HepG2 (cell line): ENCODE results near the gene PLEKHA6.

Experiments used
- ADNP ChIP-seq: sonication (generic); formaldehyde crosslinking; IDR thresholded peaks from 2 replicates; pipeline ENCODE4 v1.4.0; 2020; ENCODE audit warnings: missing genetic modification reagents
- EP300 ChIP-seq, 3 experiments: sonication (generic) in 1 of 3; formaldehyde crosslinking in 1 of 3; IDR thresholded peaks; 2 replicates each; pipeline versions ENCODE4 v1.5.1 to v1.6.1; 2011 to 2020; ENCODE audit warnings: low read depth in 2 of 3, low read length in 2 of 3, borderline replicate concordance in 1 of 3, improper control_type of control experiment in 1 of 3, mild to moderate bottlenecking in 1 of 3, missing genetic modification reagents in 1 of 3, moderate library complexity in 1 of 3
- HDAC2 ChIP-seq: sonication (generic); formaldehyde crosslinking; IDR thresholded peaks from 2 replicates; pipeline ENCODE4 v1.4.0; 2020; ENCODE audit warnings: missing genetic modification reagents
- MAFK ChIP-seq, 2 experiments: IDR thresholded peaks in 1 of 2; conservative IDR thresholded peaks in 1 of 2; 2 replicates each; pipeline ENCODE4 v1.6.1; 2011; ENCODE audit warnings: improper control_type of control experiment in 2 of 2, low read length in 2 of 2
- MEIS1 ChIP-seq: sonication (generic); formaldehyde crosslinking; IDR thresholded peaks from 2 replicates; pipeline ENCODE4 v1.9.0; 2021; ENCODE audit warnings: mild to moderate bottlenecking, missing genetic modification reagents, moderate library complexity, borderline replicate concordance
- POLR2AphosphoS5 ChIP-seq: IDR thresholded peaks from 2 replicates; pipeline ENCODE4 v1.6.1; 2012; ENCODE audit warnings: low read depth, low read length
- SYNCRIP ChIP-seq: fragments of 200-400 bp; formaldehyde crosslinking; IDR thresholded peaks from 2 replicates; pipeline ENCODE4 v1.6.1; 2018; ENCODE audit warnings: mild to moderate bottlenecking, low read depth, low read length; ENCODE audit not compliant: insufficient read depth
- TARDBP ChIP-seq: sonication (generic); formaldehyde crosslinking; IDR thresholded peaks from 2 replicates; pipeline ENCODE4 v1.8.0; 2022; ENCODE audit warnings: mild to moderate bottlenecking, missing genetic modification reagents
- ZBTB42 ChIP-seq: sonication (generic); formaldehyde crosslinking; IDR thresholded peaks from 2 replicates; pipeline ENCODE4 v1.5.0; 2020; ENCODE audit warnings: mild to moderate bottlenecking, missing genetic modification reagents
- ZBTB49 ChIP-seq: sonication (generic); formaldehyde crosslinking; IDR thresholded peaks from 2 replicates; pipeline ENCODE4 v1.4.0; 2020; ENCODE audit warnings: missing genetic modification reagents, borderline replicate concordance
- ZNF121 ChIP-seq: sonication (generic); formaldehyde crosslinking; IDR thresholded peaks from 2 replicates; pipeline ENCODE4 v1.5.0; 2020; ENCODE audit warnings: mild to moderate bottlenecking, missing genetic modification reagents
- ZNF883 ChIP-seq: sonication (generic); formaldehyde crosslinking; IDR thresholded peaks from 2 replicates; pipeline ENCODE4 v1.5.1; 2020; ENCODE audit warnings: mild to moderate bottlenecking, missing genetic modification reagents; ENCODE audit errors: not compliant biosample characterization
- TF ChIP-seq, protein P1 (sequence below): sonication (generic); formaldehyde crosslinking; IDR thresholded peaks from 2 replicates; pipeline ENCODE4 v1.5.0; 2020; ENCODE audit warnings: mild to moderate bottlenecking, missing genetic modification reagents, moderate library complexity

- TF ChIP-seq MAFK (conservative IDR thresholded peaks at IDR 0.05 in 1 of 2, IDR thresholded peaks at IDR 0.05 in 1 of 2; ENCODE audit: low read length in 2 of 2), result no peak
- no peak for TF ChIP-seq ADNP (CRISPR knock-in tag)
- TF ChIP-seq HDAC2 (CRISPR knock-in tag), result no peak
- TF ChIP-seq, protein P1, sequence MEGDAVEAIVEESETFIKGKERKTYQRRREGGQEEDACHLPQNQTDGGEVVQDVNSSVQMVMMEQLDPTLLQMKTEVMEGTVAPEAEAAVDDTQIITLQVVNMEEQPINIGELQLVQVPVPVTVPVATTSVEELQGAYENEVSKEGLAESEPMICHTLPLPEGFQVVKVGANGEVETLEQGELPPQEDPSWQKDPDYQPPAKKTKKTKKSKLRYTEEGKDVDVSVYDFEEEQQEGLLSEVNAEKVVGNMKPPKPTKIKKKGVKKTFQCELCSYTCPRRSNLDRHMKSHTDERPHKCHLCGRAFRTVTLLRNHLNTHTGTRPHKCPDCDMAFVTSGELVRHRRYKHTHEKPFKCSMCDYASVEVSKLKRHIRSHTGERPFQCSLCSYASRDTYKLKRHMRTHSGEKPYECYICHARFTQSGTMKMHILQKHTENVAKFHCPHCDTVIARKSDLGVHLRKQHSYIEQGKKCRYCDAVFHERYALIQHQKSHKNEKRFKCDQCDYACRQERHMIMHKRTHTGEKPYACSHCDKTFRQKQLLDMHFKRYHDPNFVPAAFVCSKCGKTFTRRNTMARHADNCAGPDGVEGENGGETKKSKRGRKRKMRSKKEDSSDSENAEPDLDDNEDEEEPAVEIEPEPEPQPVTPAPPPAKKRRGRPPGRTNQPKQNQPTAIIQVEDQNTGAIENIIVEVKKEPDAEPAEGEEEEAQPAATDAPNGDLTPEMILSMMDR (CRISPR knock-in tag), result no peak
- TF ChIP-seq TARDBP (CRISPR knock-in tag), result no peak
- no peak for TF ChIP-seq ZNF883
- TF ChIP-seq MEIS1 (CRISPR knock-in tag), result no peak
- no peak for TF ChIP-seq POLR2AphosphoS5
- TF ChIP-seq SYNCRIP, result no peak
- TF ChIP-seq ZBTB49 (CRISPR knock-in tag), result no peak
- no peak for TF ChIP-seq EP300 (IDR thresholded peaks at IDR 0.05; ENCODE audit: low read depth in 2 of 2, low read length in 2 of 2)
- no peak for TF ChIP-seq EP300 (CRISPR knock-in tag; IDR thresholded peaks at IDR 0.05; ENCODE audit: borderline replicate concordance)
- no peak for TF ChIP-seq ZNF121
- no peak for TF ChIP-seq ZBTB42 (CRISPR knock-in tag)
Observed at GRCh38 chr1:204362984-204363334, 3.2 kb upstream of the PLEKHA6 start.
